HL-60 (cell line): Measurements from ENCODE around the gene SPTA1.

Experiments
- DNase-seq, 2 experiments: peaks; one replicate each; pipeline ENCODE4 v3.0.0-alpha.2; 2010 to 2020; ENCODE audit warnings: low read depth in 1 of 2, low spot score in 1 of 2
- H3K27ac ChIP-seq: fragments of 250-450 bp; sonication (Bioruptor Pico); replicated peaks from 2 replicates; pipeline ENCODE4 v1.5.1; 2020; ENCODE audit warnings: mild to moderate bottlenecking, moderate library complexity
- H3K27me3 ChIP-seq: fragments of 250-450 bp; sonication (Bioruptor Pico); 2 replicates; pipeline ENCODE4 v1.5.1; 2021; ENCODE audit warnings: mild to moderate bottlenecking, moderate library complexity; ENCODE audit not compliant: insufficient read depth, poor library complexity, severe bottlenecking
- H3K4me3 ChIP-seq: replicated peaks from 2 replicates; pipeline ENCODE4 v1.5.1; 2011; ENCODE audit warnings: mild to moderate bottlenecking, control low read depth, low read length; ENCODE audit not compliant: insufficient read depth
- GABPA ChIP-seq: IDR thresholded peaks from 2 replicates; pipeline ENCODE4 v1.6.1; 2012; ENCODE audit warnings: low read depth
- POLR2AphosphoS5 ChIP-seq: IDR thresholded peaks from 2 replicates; pipeline ENCODE4 v1.6.1; 2012; ENCODE audit warnings: low read depth
- SPI1 ChIP-seq: IDR thresholded peaks from 2 replicates; pipeline ENCODE4 v1.6.1; 2012; ENCODE audit warnings: low read depth, mild to moderate bottlenecking, borderline replicate concordance
- TF ChIP-seq, protein P1 (sequence below): IDR thresholded peaks from one replicate; pipeline ENCODE4 v1.5.1; 2011; ENCODE audit warnings: low read length, control low read depth, inconsistent platforms; ENCODE audit not compliant: insufficient read depth
- TF ChIP-seq, protein P2 (sequence below): IDR thresholded peaks from 2 replicates; pipeline ENCODE4 v1.6.1; 2012; ENCODE audit warnings: low read depth; ENCODE audit not compliant: insufficient replicate concordance

Gene SPTA1

GRCh38 chr1:158731707-158732106 lies 45.2 kb upstream of the SPTA1 start:
- DNase-seq: no peak
- Histone ChIP-seq H3K27ac (no peak overlapping the region), H3K27me3 (no peaks in the 10 kb centered on the region), H3K4me3 (no peak overlapping the region)
- TF ChIP-seq POLR2AphosphoS5 (no peak), GABPA (no peak), SPI1 (no peak)
- TF ChIP-seq, protein P1, sequence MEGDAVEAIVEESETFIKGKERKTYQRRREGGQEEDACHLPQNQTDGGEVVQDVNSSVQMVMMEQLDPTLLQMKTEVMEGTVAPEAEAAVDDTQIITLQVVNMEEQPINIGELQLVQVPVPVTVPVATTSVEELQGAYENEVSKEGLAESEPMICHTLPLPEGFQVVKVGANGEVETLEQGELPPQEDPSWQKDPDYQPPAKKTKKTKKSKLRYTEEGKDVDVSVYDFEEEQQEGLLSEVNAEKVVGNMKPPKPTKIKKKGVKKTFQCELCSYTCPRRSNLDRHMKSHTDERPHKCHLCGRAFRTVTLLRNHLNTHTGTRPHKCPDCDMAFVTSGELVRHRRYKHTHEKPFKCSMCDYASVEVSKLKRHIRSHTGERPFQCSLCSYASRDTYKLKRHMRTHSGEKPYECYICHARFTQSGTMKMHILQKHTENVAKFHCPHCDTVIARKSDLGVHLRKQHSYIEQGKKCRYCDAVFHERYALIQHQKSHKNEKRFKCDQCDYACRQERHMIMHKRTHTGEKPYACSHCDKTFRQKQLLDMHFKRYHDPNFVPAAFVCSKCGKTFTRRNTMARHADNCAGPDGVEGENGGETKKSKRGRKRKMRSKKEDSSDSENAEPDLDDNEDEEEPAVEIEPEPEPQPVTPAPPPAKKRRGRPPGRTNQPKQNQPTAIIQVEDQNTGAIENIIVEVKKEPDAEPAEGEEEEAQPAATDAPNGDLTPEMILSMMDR: no peak
- TF ChIP-seq, protein P2, sequence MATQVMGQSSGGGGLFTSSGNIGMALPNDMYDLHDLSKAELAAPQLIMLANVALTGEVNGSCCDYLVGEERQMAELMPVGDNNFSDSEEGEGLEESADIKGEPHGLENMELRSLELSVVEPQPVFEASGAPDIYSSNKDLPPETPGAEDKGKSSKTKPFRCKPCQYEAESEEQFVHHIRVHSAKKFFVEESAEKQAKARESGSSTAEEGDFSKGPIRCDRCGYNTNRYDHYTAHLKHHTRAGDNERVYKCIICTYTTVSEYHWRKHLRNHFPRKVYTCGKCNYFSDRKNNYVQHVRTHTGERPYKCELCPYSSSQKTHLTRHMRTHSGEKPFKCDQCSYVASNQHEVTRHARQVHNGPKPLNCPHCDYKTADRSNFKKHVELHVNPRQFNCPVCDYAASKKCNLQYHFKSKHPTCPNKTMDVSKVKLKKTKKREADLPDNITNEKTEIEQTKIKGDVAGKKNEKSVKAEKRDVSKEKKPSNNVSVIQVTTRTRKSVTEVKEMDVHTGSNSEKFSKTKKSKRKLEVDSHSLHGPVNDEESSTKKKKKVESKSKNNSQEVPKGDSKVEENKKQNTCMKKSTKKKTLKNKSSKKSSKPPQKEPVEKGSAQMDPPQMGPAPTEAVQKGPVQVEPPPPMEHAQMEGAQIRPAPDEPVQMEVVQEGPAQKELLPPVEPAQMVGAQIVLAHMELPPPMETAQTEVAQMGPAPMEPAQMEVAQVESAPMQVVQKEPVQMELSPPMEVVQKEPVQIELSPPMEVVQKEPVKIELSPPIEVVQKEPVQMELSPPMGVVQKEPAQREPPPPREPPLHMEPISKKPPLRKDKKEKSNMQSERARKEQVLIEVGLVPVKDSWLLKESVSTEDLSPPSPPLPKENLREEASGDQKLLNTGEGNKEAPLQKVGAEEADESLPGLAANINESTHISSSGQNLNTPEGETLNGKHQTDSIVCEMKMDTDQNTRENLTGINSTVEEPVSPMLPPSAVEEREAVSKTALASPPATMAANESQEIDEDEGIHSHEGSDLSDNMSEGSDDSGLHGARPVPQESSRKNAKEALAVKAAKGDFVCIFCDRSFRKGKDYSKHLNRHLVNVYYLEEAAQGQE: no peak

DNA sequence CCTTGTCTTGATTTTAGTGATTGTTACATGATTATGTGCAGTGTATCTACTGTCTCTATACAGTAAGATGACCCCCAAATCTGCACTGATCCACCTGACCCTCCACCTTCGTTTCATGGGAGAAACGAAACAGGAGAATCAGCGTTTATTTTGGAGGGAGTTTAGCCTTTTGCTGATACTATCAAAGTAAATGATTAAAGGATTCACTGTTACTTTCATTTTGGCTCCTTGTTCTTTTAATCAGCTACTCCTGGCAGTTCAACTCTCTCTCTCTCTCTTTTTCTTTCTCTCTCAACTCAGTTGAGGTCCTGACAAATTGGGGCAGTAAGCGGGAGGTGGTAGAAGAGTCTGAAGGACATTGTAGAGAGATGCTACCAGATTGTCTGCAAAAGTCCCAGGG lies 43.9 kb upstream of the SPTA1 start:
- H3K4me3 ChIP-seq: no peak overlapping the region
- no peaks in the 10 kb centered on the region for H3K27me3 ChIP-seq
- no peak overlapping the region for H3K27ac ChIP-seq
- DNase-seq: no peak
- TF ChIP-seq, protein P2: no peak
- no peak for TF ChIP-seq SPI1
- TF ChIP-seq POLR2AphosphoS5: no peak
- TF ChIP-seq GABPA: no peak
- TF ChIP-seq, protein P1: no peak

- Histone ChIP-seq H3K27ac (no peak overlapping the region), H3K4me3 (no peak overlapping the region), H3K27me3 (no peaks in the 10 kb centered on the region)
- DNase-seq: no peak
- TF ChIP-seq GABPA: no peak
- TF ChIP-seq SPI1: no peak
- TF ChIP-seq, protein P1: no peak
- TF ChIP-seq, protein P2: no peak
- TF ChIP-seq POLR2AphosphoS5: no peak
Observed at GRCh38 chr1:158728510-158729225, 42.2 kb upstream of the SPTA1 start.
